GM19438 (cell line): ENCODE results near the gene CDH2.

Experiments
- ATAC-seq: cut with Tn5 transposase; IDR thresholded peaks from one replicate; pipeline ENCODE4 v1.9.1; 2021; ENCODE audit warnings: low read depth; ENCODE audit not compliant: unreplicated experiment

CDH2 gene

DNA sequence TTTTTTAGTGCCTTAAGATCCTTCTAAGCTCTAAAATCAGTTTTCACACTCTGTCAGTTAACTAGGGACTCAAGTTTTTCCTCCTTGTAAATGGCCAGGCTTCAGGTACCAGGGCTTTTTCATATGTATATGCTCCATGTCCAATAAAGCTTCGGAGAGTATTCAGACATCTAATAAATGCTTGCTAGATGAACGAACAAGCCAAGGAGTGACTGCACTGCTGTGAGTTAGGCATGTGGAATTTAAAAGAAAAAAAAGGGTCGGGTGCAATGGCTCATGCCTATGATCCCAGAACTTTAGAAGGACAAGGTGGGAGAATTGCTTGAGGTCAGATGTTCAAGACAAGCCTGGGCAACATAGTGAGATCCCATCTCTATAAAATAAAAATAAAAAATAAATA is 81.9 kb downstream of the CDH2 start:
- ATAC-seq, result no peak

DNA sequence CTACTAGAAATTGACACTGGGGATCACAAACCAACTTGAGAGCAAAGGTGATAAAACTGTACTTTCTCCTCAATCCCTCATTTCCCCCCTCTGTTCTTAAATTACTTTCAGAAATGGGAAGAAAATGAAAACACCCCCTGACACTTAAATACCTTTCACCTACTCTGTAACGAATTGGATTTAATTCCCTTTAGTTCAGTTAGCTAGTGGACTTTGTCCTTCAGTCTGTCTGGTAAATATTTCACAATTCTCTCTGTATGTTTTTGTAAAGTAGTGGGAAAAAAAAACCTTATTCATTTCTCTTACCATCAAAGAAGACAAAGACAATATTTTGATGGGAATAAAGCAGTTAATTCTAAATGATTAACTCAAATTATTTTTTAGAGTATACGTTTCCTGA is 85.7 kb downstream of the CDH2 start:
- no peak for ATAC-seq

- no peak for ATAC-seq
Observed at GRCh38 chr18:28088477-28088876, 88.5 kb downstream of the CDH2 start.

- ATAC-seq, result no peak
Observed at GRCh38 chr18:28086670-28087552, 90.0 kb downstream of the CDH2 start.

DNA sequence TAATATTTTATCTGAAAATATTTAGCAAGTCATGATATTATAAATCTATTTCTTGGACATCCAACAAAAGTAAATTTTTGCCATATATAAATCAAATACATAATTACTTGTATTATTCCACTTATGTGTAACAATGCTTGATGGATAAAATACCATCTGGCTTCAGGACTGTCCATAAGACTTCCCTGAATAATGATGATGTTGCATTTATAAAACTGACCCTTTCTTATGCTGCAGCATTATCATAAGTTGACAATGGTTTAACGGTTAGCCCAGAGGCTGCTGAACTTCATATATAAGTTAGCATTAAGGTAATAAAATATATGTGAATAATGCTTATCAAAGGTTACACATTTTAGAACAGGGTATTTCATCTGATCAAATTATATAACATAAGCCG is 95.4 kb downstream of the CDH2 start:
- no peak for ATAC-seq

GRCh38 chr18:28080876-28081300 is 96.0 kb downstream of the CDH2 start:
- no peak for ATAC-seq

DNA sequence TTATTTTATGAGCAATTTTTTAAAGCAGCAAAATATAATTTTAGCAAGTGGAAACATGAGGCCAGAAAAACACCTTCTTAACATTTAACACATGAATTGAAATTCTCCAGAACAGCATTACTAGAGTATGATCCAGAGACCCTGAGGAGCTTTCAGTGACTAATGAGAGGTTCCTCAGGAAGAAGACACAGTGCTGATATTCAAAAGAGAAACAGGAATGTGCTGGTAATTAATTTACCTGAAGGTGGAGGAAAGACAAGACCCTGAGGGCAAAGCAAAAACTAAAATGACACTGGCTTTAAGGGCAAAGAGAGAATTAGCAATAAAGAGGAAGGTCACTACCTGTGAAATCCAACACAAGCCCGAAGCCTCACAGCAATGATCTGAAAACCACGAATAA is 97.0 kb downstream of the CDH2 start:
- no peak for ATAC-seq

GRCh38 chr18:28078849-28079248 is 98.1 kb downstream of the CDH2 start:
- ATAC-seq, result no peak

DNA sequence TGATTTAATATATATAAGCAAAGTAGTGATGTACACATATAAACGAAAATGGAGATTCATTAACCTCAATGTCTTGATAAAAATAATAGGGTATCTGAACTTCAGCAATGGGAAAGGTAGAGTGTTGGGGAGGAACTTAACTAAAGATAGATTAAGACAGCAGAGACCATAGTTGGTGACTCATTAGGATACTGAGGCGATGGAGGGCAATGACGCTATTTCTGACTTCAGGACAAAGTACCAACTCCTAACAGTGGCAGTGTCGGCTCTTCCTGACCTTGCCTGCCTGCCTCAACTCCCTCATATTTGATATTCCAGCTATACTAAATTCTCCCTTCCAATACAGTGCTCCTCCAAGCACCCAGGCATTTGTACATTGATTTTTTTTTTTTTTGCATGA is 98.6 kb downstream of the CDH2 start:
- no peak for ATAC-seq

GRCh38 chr18:28075501-28075900 is 101.4 kb downstream of the CDH2 start:
- ATAC-seq, result no peak

DNA sequence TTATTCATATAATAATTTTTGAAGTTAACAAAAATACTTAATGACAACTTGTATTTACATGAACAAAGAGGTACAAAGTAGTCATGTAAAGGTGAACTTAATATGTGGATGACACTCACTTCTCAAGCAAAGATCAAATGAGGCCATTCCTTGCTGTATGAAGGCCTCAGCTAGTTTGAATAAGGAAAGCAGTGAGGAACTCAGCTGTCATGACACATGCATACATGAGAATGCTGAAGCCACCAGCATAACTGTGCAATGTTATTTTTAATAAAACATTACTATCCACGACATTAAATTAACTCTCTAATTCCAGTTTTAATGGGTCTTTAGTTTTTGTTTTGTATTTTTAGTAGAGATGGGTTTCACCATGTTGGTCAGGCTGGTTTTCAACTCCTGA is 102.9 kb downstream of the CDH2 start:
- no peak for ATAC-seq

DNA sequence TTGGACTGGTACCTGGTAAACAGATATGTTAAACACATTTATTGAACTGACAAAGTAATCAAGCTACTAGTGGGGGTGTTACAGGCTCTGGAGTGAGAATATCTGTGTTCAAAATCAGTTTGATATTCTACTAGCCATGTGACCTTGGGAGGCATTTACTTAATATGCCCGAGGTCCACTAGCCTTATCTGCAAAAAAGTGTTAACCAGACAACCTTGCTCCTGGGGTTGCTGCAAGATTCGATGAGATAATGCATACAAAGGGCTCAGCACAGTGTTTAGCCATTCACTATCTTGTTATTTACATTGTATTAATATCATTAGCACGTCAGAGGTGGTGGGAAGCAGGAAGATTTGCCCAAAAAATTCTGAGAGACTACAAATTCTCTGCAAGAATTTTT is 103.3 kb downstream of the CDH2 start:
- ATAC-seq, result no peak

GRCh38 chr18:28071199-28071598 is 105.7 kb downstream of the CDH2 start:
- ATAC-seq, result no peak

DNA sequence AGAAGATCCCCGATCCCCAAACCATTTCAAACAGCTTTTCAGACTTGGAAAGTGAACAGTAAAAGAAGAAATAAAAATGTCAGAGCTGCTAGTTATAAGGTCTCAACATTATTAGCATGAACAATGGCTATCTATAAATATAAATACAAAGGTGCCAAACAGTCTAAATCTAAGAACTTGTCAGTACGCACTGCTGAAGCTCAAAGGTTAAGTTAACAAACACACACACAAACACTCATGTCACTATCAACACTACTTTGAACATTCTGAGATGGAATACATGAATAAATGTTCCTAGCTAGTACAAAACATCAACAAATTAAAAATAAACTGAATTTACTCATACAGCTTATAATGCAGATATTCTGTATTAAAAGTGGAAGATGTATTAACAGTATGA is 108.7 kb downstream of the CDH2 start:
- no peak for ATAC-seq

DNA sequence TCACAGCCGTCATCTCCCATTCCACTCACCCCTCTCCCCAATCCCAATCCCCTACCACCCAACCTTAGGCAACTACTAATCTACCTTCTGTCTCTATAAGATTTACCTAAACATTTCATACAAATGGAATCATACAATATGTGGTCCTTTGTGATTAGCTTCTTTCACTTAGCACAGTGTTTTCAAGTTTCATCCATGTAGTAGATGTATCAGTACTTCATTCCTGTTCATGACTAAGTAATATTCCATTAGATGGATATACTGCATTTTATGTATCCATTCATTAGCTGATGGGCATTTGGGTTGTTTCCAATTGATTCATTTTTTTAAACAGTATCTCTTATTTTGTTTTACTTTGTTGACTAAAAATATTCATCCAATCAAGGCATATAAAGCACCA is 109.6 kb downstream of the CDH2 start:
- no peak for ATAC-seq

DNA sequence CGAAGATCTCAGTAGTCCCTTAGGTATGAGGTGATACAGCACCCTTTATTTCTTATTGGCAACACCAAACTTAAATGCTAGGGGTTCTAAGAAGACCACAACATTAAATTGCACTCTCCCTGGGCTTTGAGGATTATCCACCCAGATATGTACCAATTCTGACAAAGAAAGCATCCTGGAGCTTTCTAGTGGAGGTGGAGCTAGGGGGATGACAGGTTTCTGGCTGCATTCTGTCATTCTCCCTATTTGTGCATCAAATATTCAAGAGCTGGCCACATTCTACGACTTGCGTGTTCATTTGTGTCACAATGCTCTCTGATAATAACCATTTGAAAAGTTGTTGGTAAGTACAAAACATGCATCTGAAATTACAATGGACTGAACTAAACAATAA is 111.1 kb downstream of the CDH2 start:
- no peak for ATAC-seq

DNA sequence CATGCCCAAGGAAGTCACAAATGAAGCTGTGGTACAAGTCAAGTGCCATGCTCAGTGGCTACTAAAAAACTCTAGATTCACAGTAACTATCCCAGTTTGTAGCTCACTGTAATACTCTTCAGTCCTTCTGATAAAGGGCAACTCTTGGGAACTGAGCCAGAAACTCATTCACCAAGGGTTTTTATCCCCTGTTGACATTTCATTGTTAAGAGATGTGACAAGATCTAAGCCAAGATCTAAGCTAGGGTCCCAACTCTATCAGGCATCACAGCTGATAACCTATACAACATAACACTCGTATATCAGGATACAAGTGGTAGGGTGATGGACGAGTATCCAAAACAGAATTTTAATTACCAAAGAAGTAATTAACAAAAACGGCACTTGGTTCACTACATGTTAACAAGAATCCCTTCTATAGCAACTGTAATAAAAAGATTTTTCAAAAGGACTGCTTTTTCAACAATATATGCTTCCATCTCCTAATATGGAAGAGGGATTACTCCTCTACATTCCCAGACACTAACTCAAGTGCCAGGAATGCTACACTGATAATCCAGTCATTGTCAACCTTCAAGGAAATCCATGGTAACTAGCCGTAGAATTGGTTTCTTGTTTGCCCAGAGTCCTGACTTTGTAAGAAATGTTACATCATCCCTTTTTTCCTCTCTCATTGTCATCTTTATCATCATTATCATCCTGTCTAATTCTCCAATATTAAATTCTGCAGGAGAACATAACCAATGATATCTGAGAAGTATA is 111.7 kb downstream of the CDH2 start:
- no peak for ATAC-seq

DNA sequence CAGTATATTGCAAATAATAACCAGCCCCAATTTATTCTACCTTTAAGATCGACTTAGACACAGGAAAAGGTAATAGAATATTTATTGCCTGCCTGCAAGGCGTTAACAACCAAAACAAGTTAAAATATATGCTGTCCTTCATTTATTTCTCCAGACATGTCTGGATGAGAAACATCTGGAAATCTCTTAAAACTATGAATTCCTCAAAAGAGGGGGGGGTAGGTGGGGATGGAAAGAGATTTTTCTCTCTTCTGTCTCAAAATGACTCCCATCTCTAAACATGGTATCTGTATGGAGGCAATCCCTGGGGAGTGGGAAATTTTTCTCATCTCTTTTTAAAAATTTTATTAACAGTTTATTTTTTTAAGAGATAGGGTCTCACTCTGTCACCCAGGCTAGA is 113.0 kb downstream of the CDH2 start:
- no peak for ATAC-seq

GRCh38 chr18:28063271-28063761 is 113.6 kb downstream of the CDH2 start:
- ATAC-seq, result no peak

- ATAC-seq, result no peak
Observed at GRCh38 chr18:28062443-28062842, 114.5 kb downstream of the CDH2 start.

GRCh38 chr18:28059861-28060260 is 117.1 kb downstream of the CDH2 start:
- no peak for ATAC-seq

DNA sequence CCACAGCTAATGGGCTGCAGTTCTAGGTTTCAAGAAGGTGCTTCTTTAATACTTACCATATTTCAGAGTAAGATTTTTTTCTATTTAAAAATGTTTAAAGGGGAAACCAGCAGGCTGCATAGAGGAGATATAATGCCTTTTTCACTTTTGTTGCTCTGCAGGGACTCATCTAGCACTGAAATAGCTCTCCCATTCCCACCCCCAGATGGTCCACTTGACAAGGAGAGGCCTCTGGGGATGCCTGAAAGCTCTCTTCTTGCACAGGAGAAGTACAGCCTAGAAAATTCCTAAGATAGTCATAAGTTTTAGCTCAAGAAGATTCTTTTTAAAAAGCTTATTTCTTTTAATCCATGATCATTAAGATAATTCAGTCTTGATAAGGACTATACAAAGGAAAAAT is 126.4 kb downstream of the CDH2 start:
- no peak for ATAC-seq
